Fibroblast of skin of left quadriceps (primary cell): Measurements from ENCODE around the gene IMMP2L.
A peak's percentile ranks its signal among the peaks of the same experiment; 100 is the strongest.
"Not testable (repeated sequence)": the region's sequence is repeated elsewhere in the genome, so short reads cannot be mapped to it uniquely, and the experiment has no call there.

Experiments used
- DNase-seq, 2 experiments: peaks; one replicate each; pipeline ENCODE4 v3.0.0-alpha.2; 2013; ENCODE audit warnings: low read depth in 2 of 2

Gene IMMP2L

GRCh38 chr7:111561904-111562732, at the start of gene IMMP2L:
Gene IMMP2L, minus strand, starts transcription at chr7:111562492.
- peak; percentile 44 to 65 for DNase-seq

GRCh38 chr7:111609483-111610254, 47.4 kb upstream of the IMMP2L start:
- not testable (repeated sequence) for DNase-seq

- no peak for DNase-seq
These were observed 45.3 kb upstream of the IMMP2L start for GRCh38 chr7:111607621-111608020.

GRCh38 chr7:111605246-111605645, 43.0 kb upstream of the IMMP2L start:
- no peak for DNase-seq

- no peak for DNase-seq
These were observed 37.8 kb upstream of the IMMP2L start for GRCh38 chr7:111600091-111600490.

- no peak for DNase-seq
These were observed 33.5 kb upstream of the IMMP2L start for GRCh38 chr7:111595780-111596179.

- no peak for DNase-seq
These were observed 32.3 kb upstream of the IMMP2L start for GRCh38 chr7:111594602-111595001.

GRCh38 chr7:111593343-111593742, 31.1 kb upstream of the IMMP2L start:
- DNase-seq, result no peak

- no peak for DNase-seq
These were observed 25.8 kb upstream of the IMMP2L start for GRCh38 chr7:111588065-111588433.

GRCh38 chr7:111587410-111588064, 25.2 kb upstream of the IMMP2L start:
- DNase-seq, result no peak

- DNase-seq, result no peak
These were observed 24.6 kb upstream of the IMMP2L start for GRCh38 chr7:111586711-111587409.

- DNase-seq, result not testable (repeated sequence)
These were observed 19.6 kb upstream of the IMMP2L start for GRCh38 chr7:111581784-111582488.

- DNase-seq, result not testable (repeated sequence)
These were observed 18.9 kb upstream of the IMMP2L start for GRCh38 chr7:111581207-111581606.

- no peak for DNase-seq
These were observed 16.5 kb upstream of the IMMP2L start for GRCh38 chr7:111578754-111579153.

- no peak for DNase-seq
These were observed 9.4 kb upstream of the IMMP2L start for GRCh38 chr7:111571720-111572119.

- DNase-seq, result no peak
These were observed 6.7 kb upstream of the IMMP2L start for GRCh38 chr7:111568870-111569462.

GRCh38 chr7:111568419-111568818, 6.1 kb upstream of the IMMP2L start:
- DNase-seq, result no peak

- DNase-seq, result no peak
These were observed 1.8 kb upstream of the IMMP2L start for GRCh38 chr7:111564078-111564477.

- no peak for DNase-seq
These were observed 713 bp downstream of the IMMP2L start for GRCh38 chr7:111561654-111561903.

- DNase-seq, result peak; percentile 5 to 7
These were observed 1.3 kb downstream of the IMMP2L start for GRCh38 chr7:111560773-111561653.
